HL-60 (cell line): ENCODE results near the gene MYH7B.
A peak's percentile ranks its signal among the peaks of the same experiment; 100 is the strongest.

ENCODE experiments used
- DNase-seq, 2 experiments: peaks; one replicate each; pipeline ENCODE4 v3.0.0-alpha.2; 2010 to 2020; ENCODE audit warnings: low read depth in 1 of 2, low spot score in 1 of 2
- H3K27ac ChIP-seq: fragments of 250-450 bp; sonication (Bioruptor Pico); replicated peaks from 2 replicates; pipeline ENCODE4 v1.5.1; 2020; ENCODE audit warnings: mild to moderate bottlenecking, moderate library complexity
- H3K27me3 ChIP-seq: fragments of 250-450 bp; sonication (Bioruptor Pico); 2 replicates; pipeline ENCODE4 v1.5.1; 2021; ENCODE audit warnings: mild to moderate bottlenecking, moderate library complexity; ENCODE audit not compliant: insufficient read depth, poor library complexity, severe bottlenecking
- H3K4me3 ChIP-seq: replicated peaks from 2 replicates; pipeline ENCODE4 v1.5.1; 2011; ENCODE audit warnings: mild to moderate bottlenecking, control low read depth, low read length; ENCODE audit not compliant: insufficient read depth
- GABPA ChIP-seq: IDR thresholded peaks from 2 replicates; pipeline ENCODE4 v1.6.1; 2012; ENCODE audit warnings: low read depth
- POLR2AphosphoS5 ChIP-seq: IDR thresholded peaks from 2 replicates; pipeline ENCODE4 v1.6.1; 2012; ENCODE audit warnings: low read depth
- SPI1 ChIP-seq: IDR thresholded peaks from 2 replicates; pipeline ENCODE4 v1.6.1; 2012; ENCODE audit warnings: low read depth, mild to moderate bottlenecking, borderline replicate concordance
- TF ChIP-seq, protein P1 (sequence below): IDR thresholded peaks from one replicate; pipeline ENCODE4 v1.5.1; 2011; ENCODE audit warnings: low read length, control low read depth, inconsistent platforms; ENCODE audit not compliant: insufficient read depth
- TF ChIP-seq, protein P2 (sequence below): IDR thresholded peaks from 2 replicates; pipeline ENCODE4 v1.6.1; 2012; ENCODE audit warnings: low read depth; ENCODE audit not compliant: insufficient replicate concordance

MYH7B gene

DNA sequence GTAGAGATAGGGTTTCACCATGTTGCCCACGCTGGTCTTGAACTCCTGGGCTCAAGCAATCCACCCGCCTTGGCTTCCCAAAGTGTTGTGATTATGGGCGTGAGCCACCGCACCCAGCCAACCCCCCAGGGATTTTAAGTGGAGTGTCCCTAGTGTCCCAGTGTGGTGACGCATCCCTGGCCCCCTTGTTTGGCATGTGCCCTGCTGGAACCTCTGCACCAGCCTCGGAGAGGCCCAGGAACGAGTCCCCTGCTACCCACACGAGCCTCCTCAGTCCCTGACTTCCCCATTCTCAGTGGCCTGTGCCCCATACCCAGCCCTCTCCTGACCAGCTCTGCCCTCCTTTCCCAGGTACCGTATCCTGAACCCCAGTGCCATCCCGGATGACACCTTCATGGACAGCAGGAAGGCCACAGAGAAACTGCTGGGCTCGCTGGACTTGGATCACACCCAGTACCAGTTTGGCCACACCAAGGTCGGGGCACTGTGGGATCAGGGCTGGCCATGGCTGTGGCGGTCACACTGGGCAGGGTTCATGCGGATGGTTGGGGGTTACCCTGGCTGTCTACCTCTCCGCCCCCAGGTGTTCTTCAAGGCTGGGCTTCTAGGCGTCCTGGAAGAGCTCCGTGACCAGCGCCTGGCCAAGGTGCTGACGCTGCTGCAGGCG is 37.2 kb downstream of the MYH7B start:
- TF ChIP-seq, protein P1, sequence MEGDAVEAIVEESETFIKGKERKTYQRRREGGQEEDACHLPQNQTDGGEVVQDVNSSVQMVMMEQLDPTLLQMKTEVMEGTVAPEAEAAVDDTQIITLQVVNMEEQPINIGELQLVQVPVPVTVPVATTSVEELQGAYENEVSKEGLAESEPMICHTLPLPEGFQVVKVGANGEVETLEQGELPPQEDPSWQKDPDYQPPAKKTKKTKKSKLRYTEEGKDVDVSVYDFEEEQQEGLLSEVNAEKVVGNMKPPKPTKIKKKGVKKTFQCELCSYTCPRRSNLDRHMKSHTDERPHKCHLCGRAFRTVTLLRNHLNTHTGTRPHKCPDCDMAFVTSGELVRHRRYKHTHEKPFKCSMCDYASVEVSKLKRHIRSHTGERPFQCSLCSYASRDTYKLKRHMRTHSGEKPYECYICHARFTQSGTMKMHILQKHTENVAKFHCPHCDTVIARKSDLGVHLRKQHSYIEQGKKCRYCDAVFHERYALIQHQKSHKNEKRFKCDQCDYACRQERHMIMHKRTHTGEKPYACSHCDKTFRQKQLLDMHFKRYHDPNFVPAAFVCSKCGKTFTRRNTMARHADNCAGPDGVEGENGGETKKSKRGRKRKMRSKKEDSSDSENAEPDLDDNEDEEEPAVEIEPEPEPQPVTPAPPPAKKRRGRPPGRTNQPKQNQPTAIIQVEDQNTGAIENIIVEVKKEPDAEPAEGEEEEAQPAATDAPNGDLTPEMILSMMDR, result no peak
- TF ChIP-seq POLR2AphosphoS5 (0 out of 2 replicates have a peak, but pooled peaks have one; percentile 27), SPI1 (0 out of 2 replicates have a peak, but pooled peaks have one; percentile 1)
- no peak for DNase-seq
- Histone ChIP-seq H3K27ac (no peak overlapping the region), H3K4me3 (no peak overlapping the region), H3K27me3 (no peaks in the 10 kb centered on the region)

DNA sequence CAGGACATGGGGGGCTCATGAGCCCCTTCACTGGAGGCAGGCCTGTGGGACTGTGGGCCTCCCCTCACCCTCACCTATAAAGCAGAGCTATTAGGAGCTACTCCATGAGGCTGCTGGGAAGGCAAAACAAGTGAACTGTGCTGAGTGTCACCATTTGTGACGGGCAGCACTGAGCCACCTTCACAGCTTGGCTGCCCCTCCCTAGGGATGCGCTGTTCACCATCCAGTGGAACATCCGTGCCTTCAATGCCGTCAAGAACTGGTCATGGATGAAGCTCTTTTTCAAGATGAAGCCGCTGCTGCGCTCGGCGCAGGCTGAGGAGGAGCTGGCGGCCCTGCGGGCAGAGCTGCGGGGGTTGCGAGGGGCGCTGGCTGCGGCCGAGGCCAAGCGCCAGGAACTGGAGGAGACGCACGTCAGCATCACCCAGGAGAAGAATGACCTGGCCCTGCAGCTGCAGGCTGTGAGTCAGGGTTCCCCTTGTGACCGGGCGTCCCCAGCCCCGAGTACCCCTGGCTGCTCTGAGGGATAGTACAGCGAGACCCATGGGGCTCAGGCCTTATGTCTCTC is 38.4 kb downstream of the MYH7B start:
- H3K27me3 ChIP-seq, result no peaks in the 10 kb centered on the region
- DNase-seq, result no peak
- no peak overlapping the region for H3K4me3 ChIP-seq
- TF ChIP-seq POLR2AphosphoS5, result no peak
- TF ChIP-seq, protein P2, sequence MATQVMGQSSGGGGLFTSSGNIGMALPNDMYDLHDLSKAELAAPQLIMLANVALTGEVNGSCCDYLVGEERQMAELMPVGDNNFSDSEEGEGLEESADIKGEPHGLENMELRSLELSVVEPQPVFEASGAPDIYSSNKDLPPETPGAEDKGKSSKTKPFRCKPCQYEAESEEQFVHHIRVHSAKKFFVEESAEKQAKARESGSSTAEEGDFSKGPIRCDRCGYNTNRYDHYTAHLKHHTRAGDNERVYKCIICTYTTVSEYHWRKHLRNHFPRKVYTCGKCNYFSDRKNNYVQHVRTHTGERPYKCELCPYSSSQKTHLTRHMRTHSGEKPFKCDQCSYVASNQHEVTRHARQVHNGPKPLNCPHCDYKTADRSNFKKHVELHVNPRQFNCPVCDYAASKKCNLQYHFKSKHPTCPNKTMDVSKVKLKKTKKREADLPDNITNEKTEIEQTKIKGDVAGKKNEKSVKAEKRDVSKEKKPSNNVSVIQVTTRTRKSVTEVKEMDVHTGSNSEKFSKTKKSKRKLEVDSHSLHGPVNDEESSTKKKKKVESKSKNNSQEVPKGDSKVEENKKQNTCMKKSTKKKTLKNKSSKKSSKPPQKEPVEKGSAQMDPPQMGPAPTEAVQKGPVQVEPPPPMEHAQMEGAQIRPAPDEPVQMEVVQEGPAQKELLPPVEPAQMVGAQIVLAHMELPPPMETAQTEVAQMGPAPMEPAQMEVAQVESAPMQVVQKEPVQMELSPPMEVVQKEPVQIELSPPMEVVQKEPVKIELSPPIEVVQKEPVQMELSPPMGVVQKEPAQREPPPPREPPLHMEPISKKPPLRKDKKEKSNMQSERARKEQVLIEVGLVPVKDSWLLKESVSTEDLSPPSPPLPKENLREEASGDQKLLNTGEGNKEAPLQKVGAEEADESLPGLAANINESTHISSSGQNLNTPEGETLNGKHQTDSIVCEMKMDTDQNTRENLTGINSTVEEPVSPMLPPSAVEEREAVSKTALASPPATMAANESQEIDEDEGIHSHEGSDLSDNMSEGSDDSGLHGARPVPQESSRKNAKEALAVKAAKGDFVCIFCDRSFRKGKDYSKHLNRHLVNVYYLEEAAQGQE, result no peak
- no peak for TF ChIP-seq GABPA
- TF ChIP-seq SPI1, result no peak
- no peak overlapping the region for H3K27ac ChIP-seq

DNA sequence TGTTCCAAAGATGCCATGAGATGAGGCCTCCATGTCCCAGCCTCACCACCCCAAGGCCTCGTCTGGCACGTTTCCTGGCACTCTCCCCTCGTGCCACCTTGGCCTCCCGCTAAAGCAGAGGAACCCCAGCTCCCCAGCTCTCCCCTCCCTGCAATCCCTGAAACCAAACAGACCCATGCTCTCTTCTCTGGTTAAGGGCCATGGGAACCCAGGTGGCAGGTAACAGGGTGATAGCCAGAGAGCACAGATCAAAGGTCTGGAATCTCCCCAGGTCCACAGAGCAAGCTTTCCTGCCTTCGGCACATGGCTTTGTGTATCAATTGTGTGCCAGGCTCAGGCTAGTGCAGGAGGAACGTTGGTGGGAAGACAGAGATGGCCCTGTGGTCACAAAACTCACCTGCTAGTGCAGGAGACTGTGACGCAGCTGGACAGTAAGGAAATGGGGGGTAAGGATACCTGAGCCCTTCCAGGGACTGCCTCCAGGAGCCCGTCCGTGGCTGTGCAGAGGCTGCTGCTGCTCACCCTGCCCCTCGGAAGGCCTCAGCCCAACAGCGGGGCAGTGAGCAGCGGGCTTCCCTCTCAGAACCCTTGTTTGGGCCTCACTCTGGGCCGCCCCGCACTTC is 39.0 kb downstream of the MYH7B start:
- Histone ChIP-seq H3K4me3 (no peak overlapping the region), H3K27me3 (no peaks in the 10 kb centered on the region), H3K27ac (no peak overlapping the region)
- TF ChIP-seq POLR2AphosphoS5 (no peak), GABPA (no peak), SPI1 (no peak)
- TF ChIP-seq, protein P2, result no peak
- TF ChIP-seq, protein P1, result no peak
- DNase-seq, result no peak

DNA sequence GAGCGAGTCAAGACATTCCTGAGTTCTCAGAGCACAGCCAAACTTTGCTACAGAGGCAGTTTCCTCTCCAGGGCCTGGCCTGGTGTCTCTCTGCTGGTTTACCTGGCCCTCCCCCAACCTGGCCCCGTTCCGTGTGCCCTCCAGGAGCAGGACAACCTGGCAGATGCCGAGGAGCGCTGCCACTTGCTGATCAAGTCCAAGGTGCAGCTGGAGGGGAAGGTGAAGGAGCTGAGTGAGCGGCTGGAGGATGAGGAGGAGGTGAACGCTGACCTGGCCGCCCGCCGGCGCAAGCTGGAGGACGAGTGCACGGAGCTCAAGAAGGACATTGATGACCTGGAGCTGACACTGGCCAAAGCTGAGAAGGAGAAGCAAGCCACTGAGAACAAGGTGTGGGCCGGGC is 39.5 kb downstream of the MYH7B start:
- TF ChIP-seq, protein P2, result no peak
- TF ChIP-seq SPI1 (no peak), POLR2AphosphoS5 (no peak), GABPA (no peak)
- TF ChIP-seq, protein P1, result no peak
- Histone ChIP-seq H3K27ac (no peak overlapping the region), H3K27me3 (no peaks in the 10 kb centered on the region), H3K4me3 (no peak overlapping the region)
- no peak for DNase-seq
